GM12872 (cell line): ENCODE data around the gene KRTAP2-2.

Experiments used
- TF ChIP-seq, protein P1 (sequence below): IDR thresholded peaks from 3 replicates; pipeline ENCODE4 v1.5.1; 2011; ENCODE audit warnings: low read depth, mild to moderate bottlenecking, low read length, moderate library complexity; ENCODE audit not compliant: insufficient read depth

Gene KRTAP2-2

DNA sequence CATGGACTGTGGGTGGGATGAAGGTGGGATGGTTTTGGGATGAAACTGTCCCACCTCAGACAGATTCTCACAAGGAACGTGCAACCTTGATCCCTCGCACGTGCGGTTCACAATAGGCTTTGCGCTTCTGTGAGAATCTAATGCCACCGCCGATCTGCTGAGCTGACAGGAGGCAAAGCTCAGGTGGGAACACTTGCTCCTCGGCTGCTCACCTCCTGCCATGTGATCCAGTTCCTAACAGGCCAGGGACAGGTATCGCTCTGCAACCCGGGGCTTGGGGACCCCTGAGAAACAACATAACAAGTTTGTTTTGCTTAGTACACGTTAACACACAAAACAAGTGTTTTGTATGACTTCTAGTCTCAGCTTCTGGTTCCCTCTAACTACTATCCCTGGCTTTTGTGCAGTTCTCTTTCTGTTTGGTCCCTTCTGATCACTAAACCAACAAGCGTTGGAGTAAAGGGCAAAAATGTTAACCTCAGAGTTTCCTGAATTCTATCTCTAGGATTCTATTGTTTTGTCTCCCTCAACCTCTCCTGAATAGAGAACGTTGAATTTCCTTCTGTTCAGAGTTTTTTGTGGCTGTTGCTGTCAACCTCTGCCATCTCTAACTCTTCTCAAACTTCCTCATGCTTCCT, 38.3 kb downstream of the KRTAP2-2 start:
- TF ChIP-seq, protein P1, sequence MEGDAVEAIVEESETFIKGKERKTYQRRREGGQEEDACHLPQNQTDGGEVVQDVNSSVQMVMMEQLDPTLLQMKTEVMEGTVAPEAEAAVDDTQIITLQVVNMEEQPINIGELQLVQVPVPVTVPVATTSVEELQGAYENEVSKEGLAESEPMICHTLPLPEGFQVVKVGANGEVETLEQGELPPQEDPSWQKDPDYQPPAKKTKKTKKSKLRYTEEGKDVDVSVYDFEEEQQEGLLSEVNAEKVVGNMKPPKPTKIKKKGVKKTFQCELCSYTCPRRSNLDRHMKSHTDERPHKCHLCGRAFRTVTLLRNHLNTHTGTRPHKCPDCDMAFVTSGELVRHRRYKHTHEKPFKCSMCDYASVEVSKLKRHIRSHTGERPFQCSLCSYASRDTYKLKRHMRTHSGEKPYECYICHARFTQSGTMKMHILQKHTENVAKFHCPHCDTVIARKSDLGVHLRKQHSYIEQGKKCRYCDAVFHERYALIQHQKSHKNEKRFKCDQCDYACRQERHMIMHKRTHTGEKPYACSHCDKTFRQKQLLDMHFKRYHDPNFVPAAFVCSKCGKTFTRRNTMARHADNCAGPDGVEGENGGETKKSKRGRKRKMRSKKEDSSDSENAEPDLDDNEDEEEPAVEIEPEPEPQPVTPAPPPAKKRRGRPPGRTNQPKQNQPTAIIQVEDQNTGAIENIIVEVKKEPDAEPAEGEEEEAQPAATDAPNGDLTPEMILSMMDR: no peak

DNA sequence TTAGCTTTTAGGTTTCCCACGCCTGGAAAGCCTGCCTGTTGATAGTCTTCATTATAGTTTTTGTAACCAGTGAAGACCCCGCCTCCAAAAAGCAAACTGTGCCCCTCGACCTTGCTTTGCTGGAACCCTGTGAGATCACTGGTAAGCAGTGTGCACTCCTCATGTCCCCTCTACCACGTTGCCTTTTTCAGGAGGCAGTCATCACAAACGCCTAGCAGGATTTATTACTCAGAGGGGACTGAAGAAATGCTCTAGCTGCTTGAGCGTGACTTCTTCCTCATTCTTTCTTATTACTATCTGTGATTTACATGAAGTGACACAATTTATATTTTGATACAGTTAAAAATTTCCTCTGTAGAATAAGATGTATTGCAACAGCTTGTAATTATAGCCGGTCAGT, 39.6 kb downstream of the KRTAP2-2 start:
- TF ChIP-seq, protein P1: no peak

DNA sequence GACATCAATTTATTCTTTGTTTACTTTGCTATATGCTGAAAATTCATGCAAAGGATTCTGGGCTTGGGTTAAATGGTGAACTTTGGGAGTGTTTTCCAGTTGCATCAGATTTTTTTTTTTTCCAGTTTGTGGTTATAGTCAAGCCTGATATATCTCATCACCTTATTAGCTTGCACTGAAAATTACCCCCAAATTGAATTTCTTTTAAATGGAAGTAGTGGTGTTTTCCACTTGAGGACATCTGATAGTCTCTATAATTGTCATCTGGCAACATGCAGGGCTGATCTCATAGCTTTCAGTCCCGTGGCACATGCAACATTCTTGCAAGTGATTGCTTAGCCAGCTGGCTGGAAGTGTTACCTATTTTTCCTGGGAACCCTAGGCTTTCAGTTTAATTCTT, 41.4 kb downstream of the KRTAP2-2 start:
- TF ChIP-seq, protein P1: no peak

DNA sequence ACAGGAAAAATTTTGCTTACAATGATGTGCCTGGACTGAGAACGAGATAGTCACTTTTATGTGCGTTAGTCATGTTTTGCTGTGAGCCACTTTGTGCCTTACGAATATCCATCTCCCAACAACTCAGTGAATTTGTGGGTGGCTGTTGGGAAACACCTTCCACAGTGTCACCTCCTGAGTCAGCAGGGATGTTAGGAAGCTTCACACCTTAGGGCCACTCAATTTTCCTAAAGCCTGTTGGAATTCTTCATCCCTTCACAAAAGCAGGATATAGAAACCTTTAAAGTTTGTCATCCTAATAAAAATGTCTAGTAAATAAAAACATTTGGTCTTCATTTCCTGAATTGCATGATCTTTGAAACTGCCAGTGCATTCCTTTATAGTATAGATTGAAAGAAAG, 41.8 kb downstream of the KRTAP2-2 start:
- TF ChIP-seq, protein P1: no peak

DNA sequence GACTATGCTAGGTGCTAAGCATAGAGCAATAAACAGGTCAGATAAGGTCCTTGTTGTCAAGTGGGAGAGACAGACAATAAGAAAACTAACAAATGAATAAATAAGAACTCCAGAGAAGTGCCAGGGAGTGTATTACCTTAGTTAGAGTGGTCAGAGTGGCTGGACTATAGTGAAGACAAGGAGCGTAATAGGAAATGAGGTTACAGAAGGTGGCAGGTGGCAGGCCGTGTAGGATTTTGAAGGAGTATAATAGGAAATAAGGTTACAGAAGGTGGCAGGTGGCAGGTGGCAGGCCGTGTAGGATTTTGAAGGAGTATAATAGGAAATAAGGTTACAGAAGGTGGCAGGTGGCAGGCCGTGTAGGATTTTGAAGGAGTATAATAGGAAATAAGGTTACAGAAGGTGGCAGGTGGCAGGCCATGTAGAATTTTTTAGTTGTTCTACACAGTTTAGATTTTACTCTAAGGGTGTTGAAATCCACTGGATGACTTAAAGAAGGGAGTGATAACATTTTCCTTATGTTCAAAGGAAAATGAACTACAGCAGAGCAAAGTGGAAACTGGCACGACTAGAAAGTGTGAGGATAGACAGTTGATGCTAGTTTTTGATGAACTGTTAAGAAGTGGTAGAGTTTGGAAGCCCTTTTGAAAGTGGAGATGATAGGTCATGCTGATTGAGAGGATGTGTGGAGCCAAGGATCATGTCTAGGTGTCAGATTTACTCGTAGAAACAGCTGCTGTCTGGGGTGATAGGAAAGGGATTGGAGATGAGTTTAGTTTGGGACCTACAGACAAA, 42.5 kb downstream of the KRTAP2-2 start:
- TF ChIP-seq, protein P1: no peak

DNA sequence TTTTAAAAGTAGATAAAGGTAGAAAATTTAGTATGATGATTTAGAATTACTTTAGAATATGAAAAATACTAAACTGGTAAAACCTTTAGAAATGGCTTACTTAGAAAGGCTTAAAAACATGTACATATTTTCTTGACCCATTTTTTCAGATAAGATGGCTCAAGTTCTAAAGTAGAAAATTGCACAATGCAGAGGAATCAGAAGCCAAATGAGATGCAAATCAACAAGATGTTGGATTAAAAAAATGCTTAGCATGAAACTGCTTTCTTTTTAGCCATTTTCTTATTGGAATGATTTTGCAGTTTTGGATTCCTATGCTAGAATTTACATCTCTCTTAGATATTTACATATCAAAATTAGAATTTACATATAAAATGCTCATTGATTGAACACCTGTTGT, 44.6 kb downstream of the KRTAP2-2 start:
- TF ChIP-seq, protein P1: no peak

DNA sequence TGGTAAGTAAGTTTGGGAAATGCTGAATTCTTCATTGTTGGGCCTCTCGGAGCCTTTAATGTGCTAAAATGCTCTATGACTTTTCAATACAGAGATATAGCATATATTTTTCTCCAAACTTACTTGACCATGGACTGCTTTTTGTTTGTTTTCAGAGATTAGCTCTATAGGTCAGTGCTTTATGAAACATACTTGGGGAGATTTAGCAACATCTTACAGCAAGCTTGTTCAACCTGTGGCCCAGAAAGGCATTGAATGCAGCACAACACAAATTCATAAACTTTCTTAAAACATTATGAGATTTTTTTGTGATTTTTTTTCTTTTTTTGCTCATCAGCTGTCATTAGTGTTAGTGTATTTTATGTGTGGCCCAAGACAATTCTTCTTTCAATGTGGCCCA, 45.1 kb downstream of the KRTAP2-2 start:
- TF ChIP-seq, protein P1: no peak
